ENCODE measurements around the gene SMKR1.
A peak's percentile ranks its signal among the peaks of the same experiment; 100 is the strongest.
"Not testable (repeated sequence)": the region's sequence is repeated elsewhere in the genome, so short reads cannot be mapped to it uniquely, and the experiment has no call there.

SMKR1 gene

DNA sequence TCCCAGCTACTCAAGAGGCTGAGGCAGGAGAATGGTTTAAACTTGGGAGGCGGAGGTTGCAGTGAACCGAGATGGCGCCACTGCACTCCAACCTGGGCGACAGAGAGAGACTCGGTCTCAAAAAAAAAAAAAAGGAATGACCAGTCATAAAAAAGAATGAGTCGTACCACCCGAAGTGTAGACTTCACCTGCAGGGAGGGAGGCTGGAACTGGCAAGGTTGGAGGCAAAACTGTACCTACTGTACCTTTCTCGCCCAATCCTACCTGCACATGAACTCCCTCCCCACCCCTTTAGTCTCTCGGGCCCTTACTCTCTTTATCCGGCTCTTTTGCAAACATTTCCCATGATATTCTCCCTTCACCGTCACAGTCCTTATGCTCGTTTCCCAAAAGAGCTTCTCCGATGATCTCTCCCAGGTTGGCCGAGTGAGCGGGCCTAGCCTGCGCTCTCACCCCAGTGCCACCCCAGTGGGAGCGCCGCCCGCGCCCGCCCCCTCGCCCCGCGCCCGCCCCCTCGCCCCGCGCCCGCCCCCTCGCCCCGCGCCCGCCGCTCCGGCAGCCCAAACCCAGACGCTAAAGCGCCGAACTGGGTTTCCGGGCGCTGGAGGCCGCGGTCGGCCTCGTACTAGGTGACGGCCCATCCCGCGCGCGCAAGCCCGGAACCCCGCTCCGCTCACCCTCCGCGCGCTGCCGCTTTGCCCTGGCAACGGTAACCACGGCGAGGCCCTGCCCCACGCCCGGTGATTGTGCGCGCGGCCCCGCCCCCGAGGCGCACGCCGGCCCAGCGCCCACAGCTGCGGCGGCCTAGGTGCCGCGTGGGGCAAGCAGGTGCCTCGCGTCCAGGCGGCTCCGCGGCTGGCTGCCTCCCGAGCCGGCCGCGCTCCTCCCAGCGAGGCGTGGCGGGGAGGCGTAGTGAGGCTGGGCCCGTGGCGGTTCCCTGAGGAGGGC lies at the start of gene SMKR1:
Gene SMKR1, plus strand, starts transcription at position 772 of the 948 bp plus-strand sequence. CDS start 294 bp downstream, outside the sequence.
- peak; percentile 83 for DNase-seq

DNA sequence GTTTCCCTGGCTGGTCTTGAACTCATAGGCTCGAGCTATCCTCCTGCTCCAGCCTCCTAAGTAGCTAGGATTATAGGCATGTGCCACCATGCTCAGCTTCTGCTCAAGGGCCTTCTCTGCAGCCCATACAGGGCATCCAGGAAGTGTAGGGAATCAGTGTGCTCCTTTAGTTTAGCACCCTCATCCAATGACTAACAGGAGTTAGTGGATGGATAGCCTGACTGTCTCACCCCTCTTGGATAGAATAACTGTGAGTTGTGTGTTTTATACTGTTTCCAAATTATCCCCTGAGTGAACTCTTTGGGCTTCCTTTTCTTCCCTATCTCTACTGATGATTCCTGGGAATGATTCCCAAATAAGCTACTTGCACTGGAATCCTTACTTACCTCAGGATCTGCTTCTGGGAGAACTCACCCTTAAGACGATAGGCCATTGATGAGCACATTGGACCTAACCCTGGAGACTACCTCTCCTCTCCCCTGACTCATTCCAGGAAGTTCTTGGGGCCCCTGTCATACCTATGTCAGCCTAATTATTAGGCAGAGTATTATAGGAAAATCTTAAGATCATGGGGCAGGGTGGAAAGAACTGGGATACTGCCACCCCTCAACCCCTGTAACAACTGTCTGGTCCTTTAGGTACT lies 49.6 kb upstream of the SMKR1 start:
- DNase-seq: no peak

DNA sequence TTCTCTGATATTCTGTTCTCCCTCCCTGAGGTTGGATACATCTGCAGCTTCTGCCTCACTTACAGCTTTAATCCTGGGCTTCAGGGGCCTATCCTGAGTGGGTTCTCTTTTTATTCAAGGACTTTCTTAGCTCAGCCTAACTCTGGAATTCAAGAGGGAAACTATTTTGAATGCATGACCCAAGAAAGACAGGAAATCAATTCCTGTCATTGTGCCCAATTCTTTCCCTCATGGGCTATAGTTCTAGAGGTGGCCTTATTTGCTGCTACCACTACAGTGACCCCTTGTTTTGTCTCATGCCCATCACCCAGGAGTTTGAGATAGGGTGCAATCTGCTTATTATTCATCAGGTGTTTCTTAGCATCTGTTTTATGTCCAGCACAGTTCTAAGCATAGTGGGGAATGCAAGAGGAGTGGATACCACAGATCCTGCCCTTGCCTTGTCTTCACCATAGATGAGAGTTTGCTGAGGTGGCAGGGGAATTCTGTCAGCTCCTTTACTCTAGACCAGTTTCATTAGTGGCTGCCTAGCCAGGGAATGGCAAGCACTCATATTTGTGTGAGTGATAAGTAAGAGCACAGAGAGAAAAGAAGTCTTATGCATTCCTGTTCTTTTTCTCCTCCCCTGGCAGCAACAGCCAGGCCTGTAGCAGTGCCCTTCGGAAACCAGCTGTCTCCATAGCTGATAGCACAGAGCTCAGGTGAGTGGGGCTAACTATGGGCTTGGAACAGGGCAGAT lies 48.7 kb upstream of the SMKR1 start:
- no peak for DNase-seq

DNA sequence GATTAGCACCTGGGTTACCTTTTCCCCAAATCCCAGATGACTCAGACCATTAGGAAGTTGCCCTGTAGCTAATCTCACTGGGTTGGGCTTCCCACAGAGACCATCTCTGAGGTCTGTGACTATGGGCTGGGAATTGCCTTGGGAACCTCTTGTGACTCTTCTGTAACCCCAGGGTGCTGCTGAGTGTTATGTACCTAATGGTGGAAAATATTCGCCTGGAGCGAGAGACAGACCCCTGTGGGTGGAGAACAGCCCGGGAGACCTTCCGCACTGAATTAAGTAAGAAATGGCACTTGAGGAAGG lies 48.1 kb upstream of the SMKR1 start:
- DNase-seq: no peak

DNA sequence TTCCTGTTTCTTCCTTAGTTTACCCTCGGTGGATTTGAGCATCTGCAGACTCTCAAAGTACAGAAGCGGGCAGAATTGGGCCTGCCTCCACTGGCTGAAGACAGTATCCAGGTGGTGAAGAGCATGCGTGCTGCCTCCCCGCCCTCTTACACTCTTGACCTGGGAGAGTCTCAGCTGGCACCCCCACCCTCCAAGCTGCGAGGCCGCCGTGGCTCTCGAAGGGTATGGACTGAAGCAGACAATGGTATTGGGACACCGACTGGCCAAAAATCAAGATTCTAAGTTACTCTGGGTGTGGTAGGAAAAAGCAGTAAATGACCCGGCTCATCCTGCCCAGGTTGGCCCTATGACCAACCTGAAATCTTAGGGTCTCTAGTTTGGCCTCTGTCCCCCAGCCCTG lies 45.9 kb upstream of the SMKR1 start:
- no peak for DNase-seq

DNA sequence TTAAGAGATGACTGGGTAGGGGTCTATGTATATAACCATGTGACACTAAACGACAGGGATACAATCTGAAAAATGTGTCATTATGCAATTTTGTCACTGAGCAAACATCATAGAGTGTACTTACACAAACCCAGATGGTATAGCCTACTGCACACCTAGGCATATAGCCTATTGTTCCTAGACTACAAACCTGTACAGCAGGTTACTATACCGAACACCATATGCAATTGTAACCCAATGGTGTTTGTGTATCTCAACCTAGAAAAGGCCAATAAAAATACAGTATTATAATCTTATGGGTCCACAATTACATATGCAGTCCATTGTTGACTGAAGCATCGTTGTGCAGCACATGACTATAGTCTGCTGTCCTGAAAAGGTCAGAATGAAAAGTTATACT lies 45.2 kb upstream of the SMKR1 start:
- DNase-seq: no peak

DNA sequence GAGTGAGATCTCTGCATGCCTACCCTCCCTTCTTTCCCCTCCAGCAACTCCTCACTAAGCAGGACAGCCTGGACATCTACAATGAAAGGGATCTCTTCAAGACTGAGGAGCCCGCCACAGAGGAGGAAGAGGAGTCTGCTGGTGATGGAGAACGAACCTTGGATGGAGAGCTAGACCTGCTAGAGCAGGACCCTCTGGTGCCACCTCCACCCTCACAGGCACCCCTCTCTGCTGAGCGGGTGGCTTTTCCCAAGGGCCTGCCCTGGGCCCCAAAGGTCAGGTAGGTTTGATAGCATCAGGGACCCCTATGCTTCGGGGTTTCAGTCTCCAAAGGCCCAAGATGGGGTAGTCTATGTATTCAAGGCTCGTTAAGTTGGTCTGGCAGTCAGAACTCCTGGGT lies 44.2 kb upstream of the SMKR1 start:
- no peak for DNase-seq

DNA sequence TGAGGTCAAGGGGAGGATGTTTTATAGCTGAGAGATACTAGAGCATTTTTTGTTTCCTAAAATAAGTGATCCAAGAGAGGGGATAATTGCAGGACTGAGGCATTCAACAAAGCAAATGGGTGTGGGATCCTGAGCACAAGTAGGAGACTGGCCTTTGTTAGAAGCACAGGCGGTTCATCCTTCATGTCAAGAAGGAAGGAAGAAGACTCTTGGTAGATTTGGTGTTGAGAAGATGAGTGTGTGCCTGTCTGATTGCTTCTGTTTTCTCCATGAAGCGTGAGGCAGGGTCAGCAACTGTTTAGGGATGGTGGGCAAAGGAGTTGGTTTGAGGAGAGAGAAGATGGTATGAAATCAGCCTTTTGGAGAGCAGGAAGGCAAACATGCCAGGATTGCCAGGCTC lies 40.5 kb upstream of the SMKR1 start:
- DNase-seq: no peak

DNA sequence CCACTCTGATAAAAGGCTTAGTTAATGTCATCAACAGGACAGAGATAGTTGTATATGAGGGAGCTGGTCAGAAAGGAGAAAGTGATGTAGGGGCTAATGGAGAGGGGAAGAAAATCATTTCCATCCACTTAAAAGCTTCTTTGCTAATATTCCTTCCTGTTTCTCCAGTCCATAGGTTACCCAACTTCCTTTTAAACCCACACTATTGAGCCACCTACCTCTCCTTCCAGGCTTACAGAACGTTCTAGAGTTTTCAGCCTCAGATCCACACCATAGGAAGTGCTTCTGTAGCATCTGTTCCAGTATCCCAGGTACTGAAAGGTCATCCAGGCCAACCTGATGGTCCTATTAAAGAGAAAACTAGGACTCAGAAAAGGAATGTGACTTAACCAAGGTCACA lies 39.9 kb upstream of the SMKR1 start:
- DNase-seq: no peak

DNA sequence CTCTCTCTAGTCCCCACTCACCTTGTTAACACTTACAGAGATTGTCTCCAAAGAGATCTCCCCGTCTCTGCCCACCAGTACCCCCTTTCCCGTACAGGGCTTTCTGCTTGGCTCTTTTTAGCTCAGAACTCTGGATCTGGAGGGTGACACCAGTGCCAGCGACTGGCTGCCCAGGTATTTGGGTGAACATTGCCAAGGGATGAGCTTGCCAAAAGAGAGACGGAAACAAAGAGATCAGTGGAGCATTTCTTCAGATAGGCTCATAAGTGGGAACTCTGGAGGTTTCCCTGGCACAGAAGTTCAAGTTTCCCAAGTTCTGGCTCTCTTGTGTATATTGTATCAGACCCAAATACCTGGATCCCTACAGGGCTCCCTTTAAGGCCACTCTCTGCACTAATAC lies 38.1 kb upstream of the SMKR1 start:
- no peak for DNase-seq

DNA sequence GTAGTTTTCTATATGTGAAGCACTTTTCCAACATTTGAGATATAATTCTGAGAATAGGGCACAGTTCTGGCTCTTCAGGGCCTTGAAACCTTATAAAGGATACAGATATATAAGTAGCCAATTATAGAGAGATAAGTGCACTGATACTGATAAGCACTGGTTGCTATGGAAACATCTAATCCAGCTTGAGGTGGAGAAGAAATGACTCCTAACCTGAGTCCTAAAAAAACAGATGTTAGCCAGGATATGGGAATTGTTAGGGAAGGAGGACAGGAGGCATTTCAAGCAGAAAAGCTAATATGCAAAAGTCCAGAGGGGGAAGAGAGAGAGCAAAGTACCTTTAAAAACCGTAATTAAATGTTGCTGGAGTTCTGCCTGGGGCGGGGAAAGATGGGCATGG lies 37.3 kb upstream of the SMKR1 start:
- no peak for DNase-seq

DNA sequence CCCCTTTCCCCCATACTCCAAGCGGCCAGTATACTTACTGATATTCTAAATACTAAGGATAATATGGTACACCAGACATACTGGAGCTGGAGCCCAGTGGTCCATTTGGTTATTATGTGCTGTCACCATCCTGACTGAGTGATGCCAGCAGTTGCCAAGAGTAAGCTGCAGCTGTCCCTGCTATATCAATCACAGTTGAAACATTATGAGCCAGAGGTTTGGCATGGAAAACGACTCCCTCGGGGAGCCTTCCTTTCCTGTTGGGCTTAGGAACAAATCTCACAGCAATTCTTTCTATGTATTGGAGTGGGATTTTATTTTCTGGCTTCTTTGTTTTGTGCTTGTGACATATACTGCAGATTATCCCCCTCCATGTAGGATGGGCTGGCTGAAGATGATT lies 35.5 kb upstream of the SMKR1 start:
- DNase-seq: no peak

DNA sequence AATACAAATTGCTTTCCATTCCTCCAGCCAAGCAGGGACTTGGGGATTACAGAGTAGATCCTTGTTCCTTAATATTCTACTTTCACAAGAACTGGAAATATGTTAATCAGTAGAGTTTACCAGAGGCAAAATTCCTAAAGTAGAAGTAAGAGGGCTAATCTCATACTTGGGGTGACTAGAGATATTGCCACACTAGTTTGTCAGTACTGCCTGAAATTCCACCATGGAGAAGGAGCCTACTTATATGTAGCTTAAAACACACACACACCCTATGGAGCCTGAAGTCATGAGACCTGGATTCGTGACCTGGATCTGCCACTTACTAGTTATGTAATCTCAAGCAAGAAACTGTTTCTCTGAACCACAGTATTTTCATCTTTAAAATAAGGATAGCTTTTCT lies 34.2 kb upstream of the SMKR1 start:
- DNase-seq: no peak

DNA sequence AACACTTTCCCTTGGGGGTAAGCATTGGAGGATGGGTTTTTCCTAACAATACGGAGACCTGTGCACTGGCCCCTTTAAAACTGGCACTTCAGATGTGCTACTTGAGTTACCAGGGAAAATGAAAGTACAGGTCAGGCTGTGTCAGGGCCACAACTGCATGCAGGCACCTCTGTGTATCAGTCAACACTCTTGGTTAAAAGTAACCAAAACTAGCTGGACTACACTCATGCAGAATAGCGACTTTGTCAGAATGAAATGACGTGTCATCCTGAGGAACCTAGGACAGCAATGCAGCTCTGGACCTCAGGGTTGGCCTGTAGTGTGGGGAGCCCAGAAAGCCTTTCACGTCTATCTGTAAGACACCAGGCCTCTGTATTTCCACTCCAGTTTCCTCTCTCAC lies 33.8 kb upstream of the SMKR1 start:
- DNase-seq: no peak

DNA sequence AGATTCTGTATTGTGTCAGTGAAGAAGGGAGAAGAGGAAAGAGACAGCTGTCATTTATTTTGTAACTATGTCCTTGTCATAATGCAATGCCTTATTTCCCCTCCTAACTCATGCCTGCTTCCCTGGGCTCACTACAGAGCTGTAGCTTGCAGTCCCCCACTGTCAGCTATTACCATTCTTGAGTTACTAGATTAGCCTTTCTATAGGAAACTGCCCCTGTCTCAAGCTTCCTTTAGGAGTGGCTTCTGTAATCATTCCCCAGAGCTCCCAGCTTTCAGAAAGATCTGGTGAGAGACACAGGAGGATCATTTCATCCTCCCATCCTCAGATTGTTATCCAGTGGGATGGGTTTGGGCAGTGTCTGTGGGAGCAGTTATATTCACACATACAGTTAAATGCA lies 32.4 kb upstream of the SMKR1 start:
- DNase-seq: no peak

DNA sequence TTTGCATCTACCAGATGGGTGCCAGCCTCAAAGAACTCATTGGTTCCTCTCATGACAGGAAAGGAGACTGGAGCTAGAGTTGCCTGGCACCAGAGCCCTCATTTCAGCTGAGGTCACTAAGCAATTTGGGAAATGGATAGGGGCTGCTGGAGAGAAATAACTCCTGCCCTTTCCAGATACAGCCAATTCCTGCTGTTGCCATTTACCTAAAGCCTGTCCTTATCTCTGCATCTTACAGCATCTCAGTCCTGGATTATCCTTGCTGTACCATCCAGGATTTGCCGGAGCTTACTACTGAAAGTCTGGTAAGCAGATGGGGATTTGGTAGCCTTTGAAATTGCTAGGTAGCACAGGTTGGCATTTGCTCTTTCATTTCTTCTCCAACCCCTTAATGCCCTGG lies 31.9 kb upstream of the SMKR1 start:
- DNase-seq: no peak

DNA sequence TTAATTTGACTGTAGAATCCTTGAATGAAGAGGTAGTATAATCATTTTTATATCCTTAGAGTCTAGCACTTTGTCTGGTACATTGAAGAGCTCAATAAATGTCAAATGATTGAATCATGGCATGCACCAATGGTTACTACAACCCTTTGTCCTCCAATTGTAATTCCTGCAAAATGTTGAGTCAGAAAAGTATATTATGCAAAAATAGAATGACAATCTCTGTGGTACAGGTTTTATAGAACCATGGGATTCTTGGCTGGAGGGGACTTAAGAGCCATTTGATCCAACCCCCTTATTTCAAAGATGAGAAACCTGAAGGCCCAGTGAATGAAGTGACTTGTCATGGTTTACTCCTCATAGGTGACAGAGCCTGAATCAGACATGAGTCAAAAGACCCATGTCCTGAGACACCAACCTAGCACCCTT lies 30.9 kb upstream of the SMKR1 start:
- no peak for DNase-seq

DNA sequence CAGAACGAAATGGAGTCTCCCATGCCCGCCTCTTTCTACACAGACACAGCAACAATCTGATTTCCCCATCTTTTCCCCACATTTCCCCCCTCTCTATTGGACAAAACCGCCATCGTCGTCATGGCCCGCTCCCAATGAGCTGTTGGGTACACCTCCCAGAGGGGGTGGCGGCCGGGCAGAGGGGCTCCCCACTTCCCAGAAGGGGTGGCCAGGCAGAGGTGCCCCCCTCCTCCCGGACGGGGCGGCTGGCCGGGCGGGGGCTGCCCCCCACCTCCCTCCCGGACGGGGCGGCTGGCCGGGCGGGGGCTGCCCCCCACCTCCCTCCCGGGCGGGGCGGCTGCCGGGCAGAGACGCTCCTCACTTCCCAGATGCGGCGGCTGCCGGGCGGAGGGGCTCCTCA lies 26.4 kb upstream of the SMKR1 start:
- DNase-seq: not testable (repeated sequence)

DNA sequence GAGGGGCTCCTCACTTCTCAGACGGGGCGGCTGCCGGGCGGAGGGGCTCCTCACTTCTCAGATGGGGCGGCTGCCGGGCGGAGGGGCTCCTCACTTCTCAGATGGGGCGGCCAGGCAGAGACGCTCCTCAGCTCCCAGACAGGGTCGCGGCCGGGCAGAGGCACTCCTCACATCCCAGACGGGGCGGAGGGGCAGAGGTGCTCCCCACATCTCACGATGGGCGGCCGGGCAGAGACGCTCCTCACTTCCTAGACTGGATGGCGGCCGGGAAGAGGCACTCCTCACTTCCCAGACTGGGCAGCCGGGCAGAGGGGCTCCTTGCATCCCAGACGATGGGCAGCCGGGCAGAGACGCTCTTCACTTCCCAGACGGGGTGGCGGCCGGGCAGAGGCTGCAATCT lies 25.9 kb upstream of the SMKR1 start:
- not testable (repeated sequence) for DNase-seq

DNA sequence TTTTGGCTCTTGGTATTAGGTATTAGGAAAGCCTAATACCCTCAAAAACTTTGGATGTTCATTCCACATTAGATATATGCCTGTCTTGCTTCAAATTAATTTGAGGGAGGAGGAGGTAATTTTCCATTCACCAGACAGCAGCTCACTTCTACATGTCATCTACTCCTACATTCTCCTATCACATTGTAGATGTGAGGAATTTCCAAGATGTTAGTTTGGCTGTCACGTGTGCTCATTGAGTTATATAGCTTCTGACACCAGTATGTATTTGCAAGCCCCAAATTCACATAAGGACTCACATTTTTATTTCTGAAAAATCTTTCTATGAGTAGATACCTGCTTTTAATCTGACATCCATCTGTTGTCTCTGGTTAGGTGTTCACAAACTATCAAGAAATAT lies 22.5 kb upstream of the SMKR1 start:
- no peak for DNase-seq

DNA sequence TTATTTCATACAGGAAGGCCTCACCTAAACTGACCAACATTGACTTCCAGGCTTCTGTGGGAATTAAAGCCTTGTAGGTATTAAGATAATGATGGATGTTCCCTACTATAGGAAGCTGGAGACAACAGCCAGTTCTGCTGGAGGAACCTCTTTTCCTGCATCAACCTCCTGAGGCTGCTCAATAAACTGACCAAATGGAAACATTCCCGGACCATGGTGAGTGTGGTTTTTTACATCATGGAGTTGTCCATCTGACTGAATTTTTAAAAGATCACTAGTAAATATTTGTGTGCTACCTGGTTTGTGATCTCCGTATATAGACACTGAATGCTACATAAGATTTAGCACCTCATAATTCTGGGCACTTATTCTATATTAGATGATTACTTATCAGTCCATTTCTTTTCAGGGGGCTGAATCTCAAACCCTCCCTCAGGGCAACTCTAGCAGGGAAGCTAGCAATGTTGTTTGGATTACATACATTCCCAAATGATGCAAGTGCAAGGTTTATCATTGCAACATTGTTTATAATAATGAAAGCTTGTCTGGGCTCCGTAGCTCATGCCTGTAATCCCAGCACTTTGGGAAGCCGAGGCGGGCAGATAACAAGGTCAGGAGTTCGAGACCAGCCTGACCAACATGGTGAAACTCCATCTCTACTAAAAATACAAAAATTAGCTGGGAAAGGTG lies 21.5 kb upstream of the SMKR1 start:
- DNase-seq: no peak

DNA sequence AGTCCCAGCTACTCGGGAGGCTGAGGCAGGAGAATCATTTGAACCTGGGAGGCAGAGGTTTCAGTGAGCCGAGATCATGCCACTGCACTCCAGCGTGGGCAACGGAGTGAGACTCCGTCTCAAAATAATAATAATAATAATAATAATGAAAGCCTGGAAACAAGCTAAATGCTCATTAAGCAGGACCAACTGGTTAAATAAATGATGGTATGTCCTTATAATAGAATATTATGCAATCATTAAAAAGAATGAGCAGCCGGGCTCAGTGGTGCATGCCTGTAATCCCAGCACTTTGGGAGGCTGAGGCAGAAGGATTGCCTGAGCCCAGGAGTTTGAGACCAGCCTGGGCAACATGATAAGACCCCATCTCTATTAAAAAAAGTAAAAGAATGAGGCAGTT lies 21.0 kb upstream of the SMKR1 start:
- DNase-seq: not testable (repeated sequence)

DNA sequence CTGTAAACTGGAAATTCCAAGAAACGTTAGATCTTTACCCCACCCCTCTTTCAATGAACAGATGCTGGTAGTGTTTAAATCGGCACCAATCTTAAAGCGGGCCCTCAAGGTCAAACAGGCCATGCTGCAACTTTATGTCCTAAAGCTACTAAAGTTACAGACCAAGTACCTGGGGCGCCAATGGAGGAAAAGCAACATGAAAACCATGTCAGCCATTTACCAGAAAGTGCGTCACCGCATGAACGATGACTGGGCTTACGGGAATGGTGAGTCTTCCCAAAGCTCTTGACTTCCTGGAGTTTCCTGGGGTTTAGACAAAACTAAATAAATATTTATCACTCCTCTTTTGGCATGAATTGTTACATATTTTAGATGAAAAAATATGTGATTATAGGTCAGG lies 19.6 kb upstream of the SMKR1 start:
- DNase-seq: no peak
